GM23338 (cell line): ENCODE measurements around the gene NHLH1. TPM values are rescaled to one million over a fixed set of nuclear protein-coding genes. Genes with fewer than 3 reads are reported as not detected.

Experiments
- ATAC-seq: fragments of 200-7000 bp; cut with Tn5 transposase; 3 replicates; pipeline ENCODE4 v1.9.1; 2020
- DNase-seq: peaks from one replicate; pipeline ENCODE4 v3.0.0-alpha.2; 2015; ENCODE audit warnings: low spot score
- H2AFZ ChIP-seq: fragments of 200-600 bp; sonication (generic); 2 replicates; pipeline ENCODE4 v1.8.0; 2016; ENCODE audit warnings: antibody characterized with exemption, mild to moderate bottlenecking, moderate library complexity
- H3F3A ChIP-seq: fragments of 200-600 bp; sonication (generic); replicated peaks from 2 replicates; pipeline ENCODE4 v1.8.0; 2017; ENCODE audit warnings: antibody characterized with exemption, mixed run types, low read depth
- H3K27ac ChIP-seq: fragments of 200-600 bp; sonication (generic); 2 replicates; pipeline ENCODE4 v1.6.1; 2016; ENCODE audit warnings: low read depth
- H3K27me3 ChIP-seq: fragments of 200-600 bp; sonication (generic); 2 replicates; pipeline ENCODE4 v1.8.0; 2016; ENCODE audit warnings: mild to moderate bottlenecking, mixed run types, moderate library complexity; ENCODE audit not compliant: insufficient read depth
- H3K36me3 ChIP-seq: fragments of 200-600 bp; sonication (generic); 2 replicates; pipeline ENCODE4 v1.8.0; 2016; ENCODE audit warnings: mild to moderate bottlenecking; ENCODE audit not compliant: insufficient read depth
- H3K4me1 ChIP-seq: fragments of 200-600 bp; sonication (generic); 2 replicates; pipeline ENCODE4 v1.8.0; 2016; ENCODE audit warnings: mild to moderate bottlenecking, moderate library complexity; ENCODE audit not compliant: insufficient read depth
- H3K4me2 ChIP-seq: fragments of 200-600 bp; sonication (generic); 2 replicates; pipeline ENCODE4 v1.7.1; 2017; ENCODE audit warnings: mixed run types
- H3K4me3 ChIP-seq: fragments of 200-600 bp; sonication (generic); 2 replicates; pipeline ENCODE4 v1.6.1; 2016; ENCODE audit warnings: mixed run types
- H3K79me2 ChIP-seq: fragments of 200-600 bp; sonication (generic); replicated peaks from 2 replicates; pipeline ENCODE4 v1.8.0; 2017; ENCODE audit warnings: mild to moderate bottlenecking; ENCODE audit not compliant: insufficient read depth
- H3K9me2 ChIP-seq: fragments of 200-600 bp; sonication (generic); 2 replicates; pipeline ENCODE4 v1.8.0; 2017; ENCODE audit not compliant: insufficient read depth
- H4K20me1 ChIP-seq: fragments of 200-600 bp; sonication (generic); replicated peaks from 2 replicates; pipeline ENCODE4 v1.8.0; 2017; ENCODE audit warnings: mild to moderate bottlenecking; ENCODE audit not compliant: insufficient read depth
- H3K27ac Mint-ChIP-seq: 2 replicates; pipeline ENCODE4 v1.8.0; 2020; ENCODE audit warnings: inconsistent platforms, mild to moderate bottlenecking, moderate library complexity, mixed read lengths
- H3K27me3 Mint-ChIP-seq: 3 replicates; pipeline ENCODE4 v1.8.0; 2022; ENCODE audit warnings: low read depth, mild to moderate bottlenecking, moderate library complexity, mixed read lengths, inconsistent platforms; ENCODE audit not compliant: insufficient read depth, poor library complexity
- H3K36me3 Mint-ChIP-seq: 3 replicates; pipeline ENCODE4 v1.8.0; 2021; ENCODE audit warnings: low read depth, mild to moderate bottlenecking, inconsistent platforms, moderate library complexity, mixed read lengths
- H3K4me1 Mint-ChIP-seq: 3 replicates; pipeline ENCODE4 v1.8.0; 2020; ENCODE audit warnings: mild to moderate bottlenecking, inconsistent platforms, mixed read lengths
- H3K4me3 Mint-ChIP-seq: 3 replicates; pipeline ENCODE4 v1.8.0; 2021; ENCODE audit warnings: moderate library complexity, mild to moderate bottlenecking, inconsistent platforms, mixed read lengths
- H3K9me3 Mint-ChIP-seq: 3 replicates; pipeline ENCODE4 v1.8.0; 2020; ENCODE audit warnings: moderate library complexity, mild to moderate bottlenecking, inconsistent platforms, mixed read lengths
- CREB1 ChIP-seq: fragments of 250-450 bp; sonication (Bioruptor Pico); IDR thresholded peaks from 2 replicates; pipeline ENCODE4 v1.5.0; 2020; ENCODE audit warnings: low read depth, mild to moderate bottlenecking, moderate library complexity
- EZH2 ChIP-seq: fragments of 200-600 bp; sonication (generic); IDR thresholded peaks from one replicate; pipeline ENCODE4 v1.8.0; 2017; ENCODE audit warnings: antibody characterized with exemption, mild to moderate bottlenecking, low read depth; ENCODE audit not compliant: unreplicated experiment
- EZH2phosphoT487 ChIP-seq: fragments of 200-600 bp; sonication (generic); IDR thresholded peaks from one replicate; pipeline ENCODE4 v1.8.1; 2018; ENCODE audit warnings: antibody characterized with exemption; ENCODE audit not compliant: unreplicated experiment
- JUNB ChIP-seq: IDR thresholded peaks from one replicate; pipeline ENCODE4 v1.6.1; 2016; ENCODE audit warnings: antibody characterized with exemption; ENCODE audit not compliant: unreplicated experiment
- NANOG ChIP-seq: IDR thresholded peaks from 2 replicates; pipeline ENCODE4 v1.6.1; 2016; ENCODE audit warnings: antibody characterized with exemption, borderline replicate concordance
- POLR2AphosphoS5 ChIP-seq: IDR thresholded peaks from 2 replicates; pipeline ENCODE4 v1.6.1; 2016; ENCODE audit warnings: antibody characterized with exemption, low read depth
- REST ChIP-seq: IDR thresholded peaks from one replicate; pipeline ENCODE4 v1.6.1; 2018; ENCODE audit warnings: antibody characterized with exemption; ENCODE audit not compliant: unreplicated experiment
- STAT1 ChIP-seq: IDR thresholded peaks from one replicate; pipeline ENCODE4 v1.6.1; 2016; ENCODE audit warnings: antibody characterized with exemption; ENCODE audit not compliant: unreplicated experiment
- ZNF114 ChIP-seq: fragments of 250-450 bp; sonication (Bioruptor Pico); IDR thresholded peaks from 2 replicates; pipeline ENCODE4 v1.5.0; 2020; ENCODE audit warnings: mild to moderate bottlenecking, moderate library complexity
- ZNF331 ChIP-seq: fragments of 250-450 bp; sonication (Bioruptor Pico); IDR thresholded peaks from 2 replicates; pipeline ENCODE4 v1.5.0; 2020; ENCODE audit warnings: low read depth, mild to moderate bottlenecking, moderate library complexity
- ZNF462 ChIP-seq: fragments of 250-450 bp; sonication (Bioruptor Pico); IDR thresholded peaks from 2 replicates; pipeline ENCODE4 v1.5.0; 2020; ENCODE audit warnings: mild to moderate bottlenecking, moderate library complexity
- polyA plus RNA-seq: library from polyadenylated mRNA; unstranded; fragments of >200 nt; fragmentation: Nextera tagmentation; extraction: Ambion mirVana; gene quantifications from 2 replicates; pipeline ENCODE4 v1.2.1, GENCODE V29; 2016
- total RNA-seq: library from RNA; depleted of rRNA; stranded (reverse); fragments of >200 nt; shearing (Covaris generic); gene quantifications from 2 replicates; pipeline ENCODE4 v1.2.3, GENCODE V29; 2014
- TF ChIP-seq, protein P1 (sequence below), 2 experiments: fragments of 200-600 bp in 1 of 2; sonication (generic) in 1 of 2; conservative IDR thresholded peaks; 2 replicates each; pipeline versions ENCODE4 v1.5.1 to v1.6.1; 2016 to 2017; ENCODE audit warnings: antibody characterized with exemption in 2 of 2, low read depth in 2 of 2, mild to moderate bottlenecking in 2 of 2, moderate library complexity in 1 of 2
- TF ChIP-seq, protein P2 (sequence below): IDR thresholded peaks from 2 replicates; pipeline ENCODE4 v1.6.1; 2016; ENCODE audit warnings: antibody characterized with exemption

The NHLH1 gene
- total and polyA plus RNA-seq, 2 experiments from 2014 or later = 0.69 to 0.89 TPM

GRCh38 chr1:160352555-160352954, 14.3 kb upstream of the NHLH1 start:
- no peaks in the 10 kb centered on the region for H3K9me2 ChIP-seq
- H3K27me3 ChIP-seq = no peaks in the 10 kb centered on the region
- TF ChIP-seq, protein P1, sequence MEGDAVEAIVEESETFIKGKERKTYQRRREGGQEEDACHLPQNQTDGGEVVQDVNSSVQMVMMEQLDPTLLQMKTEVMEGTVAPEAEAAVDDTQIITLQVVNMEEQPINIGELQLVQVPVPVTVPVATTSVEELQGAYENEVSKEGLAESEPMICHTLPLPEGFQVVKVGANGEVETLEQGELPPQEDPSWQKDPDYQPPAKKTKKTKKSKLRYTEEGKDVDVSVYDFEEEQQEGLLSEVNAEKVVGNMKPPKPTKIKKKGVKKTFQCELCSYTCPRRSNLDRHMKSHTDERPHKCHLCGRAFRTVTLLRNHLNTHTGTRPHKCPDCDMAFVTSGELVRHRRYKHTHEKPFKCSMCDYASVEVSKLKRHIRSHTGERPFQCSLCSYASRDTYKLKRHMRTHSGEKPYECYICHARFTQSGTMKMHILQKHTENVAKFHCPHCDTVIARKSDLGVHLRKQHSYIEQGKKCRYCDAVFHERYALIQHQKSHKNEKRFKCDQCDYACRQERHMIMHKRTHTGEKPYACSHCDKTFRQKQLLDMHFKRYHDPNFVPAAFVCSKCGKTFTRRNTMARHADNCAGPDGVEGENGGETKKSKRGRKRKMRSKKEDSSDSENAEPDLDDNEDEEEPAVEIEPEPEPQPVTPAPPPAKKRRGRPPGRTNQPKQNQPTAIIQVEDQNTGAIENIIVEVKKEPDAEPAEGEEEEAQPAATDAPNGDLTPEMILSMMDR (conservative IDR thresholded peaks at IDR 0.05; ENCODE audit: low read depth in 2 of 2) = no peak
- TF ChIP-seq STAT1 = no peak
- TF ChIP-seq JUNB = no peak
- TF ChIP-seq EZH2phosphoT487 = no peak
- TF ChIP-seq ZNF331 = no peak
- TF ChIP-seq REST = no peak
- no peak for TF ChIP-seq POLR2AphosphoS5
- TF ChIP-seq CREB1 (CRISPR knock-in tag) = no peak
- TF ChIP-seq NANOG = no peak
- TF ChIP-seq ZNF114 (CRISPR knock-in tag) = no peak
- TF ChIP-seq, protein P2, sequence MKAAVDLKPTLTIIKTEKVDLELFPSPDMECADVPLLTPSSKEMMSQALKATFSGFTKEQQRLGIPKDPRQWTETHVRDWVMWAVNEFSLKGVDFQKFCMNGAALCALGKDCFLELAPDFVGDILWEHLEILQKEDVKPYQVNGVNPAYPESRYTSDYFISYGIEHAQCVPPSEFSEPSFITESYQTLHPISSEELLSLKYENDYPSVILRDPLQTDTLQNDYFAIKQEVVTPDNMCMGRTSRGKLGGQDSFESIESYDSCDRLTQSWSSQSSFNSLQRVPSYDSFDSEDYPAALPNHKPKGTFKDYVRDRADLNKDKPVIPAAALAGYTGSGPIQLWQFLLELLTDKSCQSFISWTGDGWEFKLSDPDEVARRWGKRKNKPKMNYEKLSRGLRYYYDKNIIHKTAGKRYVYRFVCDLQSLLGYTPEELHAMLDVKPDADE = no peak
- TF ChIP-seq EZH2 = no peak
- TF ChIP-seq ZNF462 (CRISPR knock-in tag) = no peak
- Mint-ChIP-seq H3K9me3 (no peaks in the 10 kb centered on the region), H3K4me3 (no peak overlapping the region), H3K27ac (no peak overlapping the region), H3K27me3 (peaks cover 2% of the 10 kb centered on the region), H3K4me1 (no peaks in the 10 kb centered on the region), H3K36me3 (peaks cover 80% of the 10 kb centered on the region)
- H3F3A ChIP-seq = 0 out of 2 replicates have a peak, but pooled peaks cover 3% of the 10 kb centered on the region
- H3K4me2 ChIP-seq = no peak overlapping the region
- peaks cover 38% of the 10 kb centered on the region for H3K36me3 ChIP-seq
- no peaks in the 10 kb centered on the region; the same call in 1 of the 2 replicates for H4K20me1 ChIP-seq
- H3K4me1 ChIP-seq = no peaks in the 10 kb centered on the region
- no peak overlapping the region for H2AFZ ChIP-seq
- no peak overlapping the region for H3K4me3 ChIP-seq
- H3K27ac ChIP-seq = no peak overlapping the region
- DNase-seq (no peak), ATAC-seq (no peak)
- H3K79me2 ChIP-seq = no peaks in the 10 kb centered on the region
